ENCODE data around the gene PRPH2.

DNA sequence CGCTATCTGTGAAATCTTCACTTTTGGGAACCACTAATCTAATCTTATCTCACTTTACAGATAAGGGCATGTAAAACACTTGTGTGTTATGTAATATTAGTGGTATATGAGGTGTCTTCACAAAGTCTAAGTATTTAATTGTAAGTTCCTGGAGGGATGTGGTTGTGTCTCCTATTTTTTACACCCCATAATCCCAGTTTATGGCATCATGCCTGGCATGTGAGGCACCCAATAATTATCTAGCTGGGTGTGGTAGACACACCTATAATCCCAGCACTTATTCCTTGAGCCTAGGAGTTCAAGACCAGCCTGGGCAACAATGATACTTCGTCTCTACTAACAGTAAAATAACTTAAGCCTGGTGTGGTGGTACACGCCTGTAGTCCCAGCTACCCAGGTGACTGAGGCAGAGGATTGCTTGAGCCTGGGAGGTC is 40.0 kb upstream of the PRPH2 start:
- TF ChIP-seq, protein P1, sequence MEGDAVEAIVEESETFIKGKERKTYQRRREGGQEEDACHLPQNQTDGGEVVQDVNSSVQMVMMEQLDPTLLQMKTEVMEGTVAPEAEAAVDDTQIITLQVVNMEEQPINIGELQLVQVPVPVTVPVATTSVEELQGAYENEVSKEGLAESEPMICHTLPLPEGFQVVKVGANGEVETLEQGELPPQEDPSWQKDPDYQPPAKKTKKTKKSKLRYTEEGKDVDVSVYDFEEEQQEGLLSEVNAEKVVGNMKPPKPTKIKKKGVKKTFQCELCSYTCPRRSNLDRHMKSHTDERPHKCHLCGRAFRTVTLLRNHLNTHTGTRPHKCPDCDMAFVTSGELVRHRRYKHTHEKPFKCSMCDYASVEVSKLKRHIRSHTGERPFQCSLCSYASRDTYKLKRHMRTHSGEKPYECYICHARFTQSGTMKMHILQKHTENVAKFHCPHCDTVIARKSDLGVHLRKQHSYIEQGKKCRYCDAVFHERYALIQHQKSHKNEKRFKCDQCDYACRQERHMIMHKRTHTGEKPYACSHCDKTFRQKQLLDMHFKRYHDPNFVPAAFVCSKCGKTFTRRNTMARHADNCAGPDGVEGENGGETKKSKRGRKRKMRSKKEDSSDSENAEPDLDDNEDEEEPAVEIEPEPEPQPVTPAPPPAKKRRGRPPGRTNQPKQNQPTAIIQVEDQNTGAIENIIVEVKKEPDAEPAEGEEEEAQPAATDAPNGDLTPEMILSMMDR (IDR thresholded peaks at IDR 0.05; ENCODE audit: low read length) = no peak
- no peak for TF ChIP-seq EZH2 (IDR thresholded peaks at IDR 0.05; ENCODE audit: borderline replicate concordance, low read length)

All from OCI-LY1 (cell line).